Measurements from ENCODE around the gene LMO7.
"Not testable (repeated sequence)": the region's sequence is repeated elsewhere in the genome, so short reads cannot be mapped to it uniquely, and the experiment has no call there.

Gene LMO7

GRCh38 chr13:75771818-75772217, 135.7 kb downstream of the LMO7 start:
- no peak for DNase-seq (ENCODE audit: low read depth)

GRCh38 chr13:75774176-75774575, 138.0 kb downstream of the LMO7 start:
- DNase-seq (ENCODE audit: low read depth), result no peak

GRCh38 chr13:75776550-75776949, 140.4 kb downstream of the LMO7 start:
- DNase-seq (ENCODE audit: low read depth), result no peak

GRCh38 chr13:75779393-75779792, 143.3 kb downstream of the LMO7 start:
- DNase-seq (ENCODE audit: low read depth), result no peak

- DNase-seq (ENCODE audit: low read depth), result not testable (repeated sequence)
Observed at GRCh38 chr13:75780103-75780502, 144.0 kb downstream of the LMO7 start.

GRCh38 chr13:75782985-75783384, 146.9 kb downstream of the LMO7 start:
- no peak for DNase-seq (ENCODE audit: low read depth)

GRCh38 chr13:75784003-75784402, 147.9 kb downstream of the LMO7 start:
- no peak for DNase-seq (ENCODE audit: low read depth)

- no peak for DNase-seq (ENCODE audit: low read depth)
Observed at GRCh38 chr13:75785130-75785529, 149.0 kb downstream of the LMO7 start.

GRCh38 chr13:75787249-75787928, 151.3 kb downstream of the LMO7 start:
- DNase-seq (ENCODE audit: low read depth), result no peak

- no peak for DNase-seq (ENCODE audit: low read depth)
Observed at GRCh38 chr13:75788481-75788981, 152.4 kb downstream of the LMO7 start.

- no peak for DNase-seq (ENCODE audit: low read depth)
Observed at GRCh38 chr13:75789451-75790197, 153.5 kb downstream of the LMO7 start.

- DNase-seq (ENCODE audit: low read depth), result no peak
Observed at GRCh38 chr13:75790198-75790970, 154.3 kb downstream of the LMO7 start.

GRCh38 chr13:75792526-75793187, 156.5 kb downstream of the LMO7 start:
- no peak for DNase-seq (ENCODE audit: low read depth)

- DNase-seq (ENCODE audit: low read depth), result not testable (repeated sequence)
Observed at GRCh38 chr13:75793188-75793567, 157.0 kb downstream of the LMO7 start.

- DNase-seq (ENCODE audit: low read depth), result no peak
Observed at GRCh38 chr13:75794663-75795062, 158.5 kb downstream of the LMO7 start.

- no peak for DNase-seq (ENCODE audit: low read depth)
Observed at GRCh38 chr13:75795274-75795673, 159.1 kb downstream of the LMO7 start.

GRCh38 chr13:75796825-75797224, 160.7 kb downstream of the LMO7 start:
- no peak for DNase-seq (ENCODE audit: low read depth)

GRCh38 chr13:75797239-75797638, 161.1 kb downstream of the LMO7 start:
- DNase-seq (ENCODE audit: low read depth), result no peak

GRCh38 chr13:75797719-75798118, 161.6 kb downstream of the LMO7 start:
- DNase-seq (ENCODE audit: low read depth), result no peak

GRCh38 chr13:75798353-75799255, 162.5 kb downstream of the LMO7 start:
- no peak for DNase-seq (ENCODE audit: low read depth)

GRCh38 chr13:75800545-75800944, 164.4 kb downstream of the LMO7 start:
- no peak for DNase-seq (ENCODE audit: low read depth)

Data from stimulated activated CD8-positive, alpha-beta memory T cell treated with anti-CD3 and anti-CD28 coated beads, Interleukin-7, amount 100 ng/mL, for 24 hours (primary cell).